HG03460 (cell line): Measurements from ENCODE around the gene BROX.
"Not testable (repeated sequence)": the region's sequence is repeated elsewhere in the genome, so short reads cannot be mapped to it uniquely, and the experiment has no call there.

Source experiments
- ATAC-seq: cut with Tn5 transposase; IDR thresholded peaks from one replicate; pipeline ENCODE4 v1.9.1; 2021; ENCODE audit not compliant: unreplicated experiment

The BROX gene

GRCh38 chr1:222712253-222713090 is at the start of gene BROX, which contains the start of gene AIDA:
Gene BROX, plus strand, starts transcription at chr1:222712564. Its CDS starts 3,136 bp downstream, at chr1:222715700.
Gene AIDA, minus strand, starts transcription at chr1:222712491. Its CDS starts 174 bp downstream, at chr1:222712317.
- ATAC-seq: peak; percentile 79

- no peak for ATAC-seq
These were observed 48.9 kb upstream of the BROX start for GRCh38 chr1:222663431-222663934.

DNA sequence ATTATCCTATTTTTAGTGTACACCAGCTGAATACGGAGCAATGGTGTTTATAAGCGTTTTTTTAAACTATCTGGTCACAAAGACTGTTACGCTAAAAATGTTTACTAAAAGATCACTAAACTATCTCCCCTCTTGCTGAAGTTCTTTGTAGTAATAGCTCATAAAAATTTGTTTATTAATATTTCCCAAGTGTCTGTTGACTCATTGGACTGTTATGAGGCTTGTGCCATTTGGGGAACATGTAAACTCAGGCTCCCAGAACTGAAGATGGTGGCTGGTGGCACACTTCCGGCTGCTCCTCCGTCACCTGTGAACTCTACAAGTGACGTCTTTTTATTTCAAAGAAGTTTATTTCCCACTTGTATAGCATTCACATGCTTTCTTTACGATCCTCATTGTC is 46.4 kb upstream of the BROX start:
- ATAC-seq: no peak

GRCh38 chr1:222668184-222668583 is 44.2 kb upstream of the BROX start:
- ATAC-seq: not testable (repeated sequence)

DNA sequence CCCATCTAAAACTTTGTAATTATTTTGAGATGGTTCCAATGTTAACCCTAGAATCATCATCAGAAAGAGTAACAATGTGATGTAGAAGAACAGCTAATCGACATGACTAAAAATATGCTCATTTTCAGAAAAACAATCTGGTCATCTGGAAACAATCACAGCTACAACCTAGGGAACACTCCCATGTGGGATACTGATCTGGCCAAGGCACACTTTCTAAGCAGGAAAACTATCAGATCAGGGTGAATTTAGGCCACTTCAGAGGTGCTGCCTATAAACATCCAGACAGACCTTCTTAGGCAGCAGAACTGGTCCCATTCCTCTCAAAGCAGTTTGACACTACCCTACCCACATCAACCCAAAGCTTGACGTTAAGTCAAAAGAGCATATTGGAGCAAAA is 43.3 kb upstream of the BROX start:
- ATAC-seq: not testable (repeated sequence)

DNA sequence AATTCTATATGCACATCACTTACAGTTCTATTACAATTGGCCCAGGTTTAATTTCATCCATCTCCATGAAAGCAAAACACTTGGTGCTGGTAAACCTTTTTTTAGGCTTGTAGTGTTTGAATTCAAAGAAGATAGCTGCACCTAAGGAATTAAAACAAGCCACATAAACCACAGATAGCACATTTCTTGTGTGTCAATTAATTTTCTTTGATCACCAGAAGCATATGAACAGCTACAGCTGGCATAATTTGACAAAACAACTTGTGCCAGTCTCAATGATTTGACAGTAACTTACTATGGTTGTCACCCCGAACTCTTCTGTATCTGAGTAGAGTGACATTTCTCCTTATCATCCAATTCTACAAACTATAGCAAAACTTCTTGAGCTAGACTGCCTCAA is 42.3 kb upstream of the BROX start:
- ATAC-seq: no peak

DNA sequence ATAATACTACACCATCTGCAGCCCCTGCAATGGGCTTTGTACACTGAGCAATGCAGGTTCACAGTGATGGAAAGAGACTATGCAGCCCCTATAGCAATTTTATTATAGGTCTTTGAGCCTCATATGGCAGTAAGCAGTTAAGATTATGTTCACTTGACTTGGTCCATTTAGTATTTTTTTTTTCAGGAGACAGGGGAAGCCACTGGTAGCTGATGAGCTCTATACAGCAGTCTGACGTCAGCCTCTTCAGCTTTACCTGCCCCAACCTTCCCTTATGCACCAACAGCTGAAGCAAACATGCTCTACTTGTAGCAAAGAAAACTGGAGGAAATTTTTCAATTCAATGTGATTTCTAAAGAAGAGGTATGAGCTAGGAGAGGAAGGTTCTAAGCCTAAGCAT is 32.3 kb upstream of the BROX start:
- ATAC-seq: no peak

DNA sequence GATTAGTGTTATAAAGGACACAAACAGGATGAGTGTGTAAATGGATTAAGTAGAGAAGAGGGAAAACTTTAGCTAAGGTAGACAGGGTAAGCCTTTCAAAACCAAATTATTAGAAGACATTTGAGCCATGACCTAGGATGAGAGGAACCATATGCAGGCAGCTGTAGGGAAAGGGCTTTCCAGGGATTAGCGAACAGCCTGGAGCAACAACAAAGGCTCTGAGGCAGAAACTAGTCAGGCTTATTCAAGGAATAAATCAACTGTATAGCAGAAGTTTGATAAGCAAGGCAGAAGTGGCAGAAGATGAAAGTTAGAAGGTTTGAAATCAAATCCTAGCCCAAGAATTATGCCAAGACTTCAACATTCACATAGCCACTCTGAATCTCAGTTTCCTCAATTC is 21.3 kb upstream of the BROX start:
- no peak for ATAC-seq

GRCh38 chr1:222694927-222695326 is 17.4 kb upstream of the BROX start:
- no peak for ATAC-seq

GRCh38 chr1:222696741-222697140 is 15.6 kb upstream of the BROX start:
- no peak for ATAC-seq

DNA sequence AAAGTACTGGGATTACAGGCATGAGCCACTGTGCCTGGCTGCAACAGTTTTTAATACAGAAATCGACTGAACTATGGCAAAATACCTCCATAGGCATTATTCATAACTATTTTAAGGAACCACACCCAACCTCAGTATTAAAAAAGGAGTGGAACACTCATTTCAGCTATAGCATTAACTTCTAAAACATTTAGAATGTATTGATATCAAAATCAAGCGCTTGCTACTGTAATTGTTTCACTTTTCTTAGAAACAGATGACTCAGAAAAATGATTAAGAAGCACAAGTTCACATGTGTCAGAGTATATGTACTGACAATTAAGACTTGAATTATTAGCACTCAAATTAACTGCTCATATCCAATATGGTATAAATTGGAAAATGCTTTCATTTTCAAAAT is 15.2 kb upstream of the BROX start:
- no peak for ATAC-seq

DNA sequence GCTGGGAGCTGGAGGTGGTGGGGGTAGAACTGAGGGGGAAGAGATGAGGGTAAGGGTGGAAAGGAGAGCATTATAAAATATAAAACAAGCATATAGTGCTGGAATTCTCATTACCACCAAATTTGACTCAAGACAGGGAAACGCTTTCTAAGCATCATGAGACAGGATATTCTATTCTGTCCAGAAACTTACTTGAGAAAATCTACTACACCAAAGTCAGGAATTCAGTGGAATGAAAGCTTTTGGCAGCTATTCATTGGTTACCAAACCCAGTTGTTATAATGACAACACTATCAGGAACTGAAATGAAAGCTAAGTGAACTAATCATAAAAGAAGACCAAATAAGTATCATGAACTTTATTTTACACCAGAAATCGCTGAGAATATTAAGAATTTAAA is 14.5 kb upstream of the BROX start:
- no peak for ATAC-seq

- no peak for ATAC-seq
These were observed 10.2 kb upstream of the BROX start for GRCh38 chr1:222702210-222702609.

DNA sequence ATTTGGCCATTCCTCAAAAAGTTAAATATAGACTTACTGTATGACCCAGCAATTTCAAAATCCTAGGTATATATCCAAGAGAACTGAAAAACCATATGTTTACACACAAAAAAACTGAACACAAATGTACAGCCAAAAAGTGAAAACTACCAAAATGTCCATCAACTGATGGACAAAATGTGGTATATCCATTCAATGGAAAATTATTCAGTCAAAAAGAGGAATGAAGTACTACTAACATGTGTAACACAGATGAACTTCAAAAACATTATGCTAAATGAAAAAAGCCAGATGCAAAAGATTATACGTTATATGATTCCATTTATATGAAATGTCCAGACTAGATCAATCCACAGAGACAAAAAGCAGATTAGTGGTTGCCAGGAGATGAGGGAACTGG is 8.1 kb upstream of the BROX start:
- ATAC-seq: no peak

GRCh38 chr1:222706815-222707214 is 5.5 kb upstream of the BROX start:
- ATAC-seq: no peak

GRCh38 chr1:222709700-222710153 is 2.6 kb upstream of the BROX start:
- no peak for ATAC-seq

DNA sequence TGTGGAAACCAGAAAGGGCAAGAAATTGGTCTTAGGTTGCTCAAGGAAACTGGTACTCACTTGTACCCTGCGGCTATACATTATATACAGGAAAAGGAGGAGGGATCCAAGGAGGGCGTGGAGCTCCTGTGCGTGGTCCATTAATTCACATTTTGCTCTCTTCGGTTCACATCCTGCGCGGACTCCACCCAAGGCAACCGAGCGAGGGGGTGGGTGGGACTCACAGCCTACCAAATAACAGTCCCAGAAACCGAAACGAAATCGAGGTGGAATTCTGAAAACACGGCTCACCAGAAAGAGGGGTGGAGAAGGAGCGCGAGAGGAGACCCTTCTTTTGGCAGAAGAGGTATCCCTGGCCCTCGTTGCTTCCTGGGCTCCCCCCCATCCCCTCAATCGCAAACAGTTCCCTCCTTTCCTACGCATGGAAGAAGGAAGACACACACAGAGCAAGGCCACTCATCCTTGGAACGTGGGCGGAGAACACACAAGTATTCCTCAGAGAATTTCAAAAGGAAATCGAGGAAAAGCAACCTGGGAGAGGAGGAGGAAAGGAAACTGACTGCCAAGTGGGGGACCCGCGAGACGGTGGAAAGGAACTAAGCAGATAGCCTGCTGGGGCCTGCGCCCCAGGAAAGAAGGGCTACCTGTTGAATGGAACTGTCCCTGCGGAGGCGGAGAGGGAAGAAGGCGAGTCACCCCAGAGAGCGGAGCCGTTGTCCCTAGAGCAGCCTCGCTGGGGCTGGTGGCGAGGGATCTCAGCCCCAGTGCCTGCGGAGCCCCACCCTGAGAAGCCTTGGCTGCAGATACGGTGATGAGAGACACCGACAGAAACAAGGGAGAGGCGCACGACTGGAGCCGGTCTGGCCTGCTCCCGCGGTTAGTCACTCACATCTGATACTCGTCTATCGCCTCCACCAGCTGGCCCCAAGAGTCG is 778 bp upstream of the BROX start:
- ATAC-seq: peak; percentile 30

GRCh38 chr1:222713091-222713961 is 962 bp downstream of the BROX start:
- ATAC-seq: peak; percentile 64

DNA sequence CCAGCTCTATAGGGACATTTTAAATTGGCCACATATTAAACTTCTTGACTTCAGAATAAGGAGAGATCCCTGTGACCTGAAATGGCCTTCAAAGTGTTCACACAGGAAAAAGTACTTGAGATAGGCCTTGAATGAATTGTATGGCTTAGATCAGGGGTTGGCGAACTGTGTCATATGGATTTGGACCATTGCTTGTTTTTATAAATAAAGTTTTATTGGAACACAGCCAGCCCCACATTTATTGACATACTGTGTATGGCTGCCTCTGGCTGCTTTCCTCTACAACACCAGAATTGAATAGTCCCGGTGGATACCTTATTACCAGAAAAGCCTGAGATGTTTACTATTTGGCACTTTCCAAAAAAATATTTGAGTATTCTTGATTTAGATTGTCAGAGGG is 4.0 kb downstream of the BROX start:
- no peak for ATAC-seq

- no peak for ATAC-seq
These were observed 16.4 kb downstream of the BROX start for GRCh38 chr1:222728746-222729145.

DNA sequence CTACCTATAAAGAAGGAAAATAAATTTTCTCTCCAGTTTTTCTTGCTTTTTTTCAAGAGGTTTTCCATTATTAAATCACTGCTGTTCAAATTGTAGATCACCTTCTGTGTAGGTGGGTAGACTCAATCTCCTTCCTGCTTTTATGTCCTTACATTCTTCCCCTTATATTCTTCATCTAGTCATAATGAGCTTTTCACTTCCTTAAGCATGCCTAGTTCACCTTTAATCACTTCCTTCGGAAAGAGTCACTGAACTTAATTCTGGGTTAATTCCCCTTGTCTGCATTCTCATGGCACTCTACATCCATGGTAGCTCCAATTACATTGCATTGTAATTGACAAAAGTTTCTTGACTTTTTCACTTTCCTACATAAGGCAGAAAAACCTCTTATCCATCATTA is 18.5 kb downstream of the BROX start:
- no peak for ATAC-seq
